CD4-positive, alpha-beta T cell treated with Interleukin-12 subunit alpha and Interleukin-12 subunit beta, for 1 hour (primary cell): ENCODE data around the gene NARF.

ENCODE experiments used
- DNase-seq: peaks from one replicate; pipeline ENCODE4 v3.0.0-alpha.2; 2020

The NARF gene

GRCh38 chr17:82479602-82480001 lies 21.1 kb downstream of the NARF start:
- DNase-seq: no peak

- DNase-seq: no peak
Measured at GRCh38 chr17:82480318-82480717, 21.8 kb downstream of the NARF start.

- DNase-seq: no peak
Measured at GRCh38 chr17:82483204-82483660, 24.7 kb downstream of the NARF start.

- no peak for DNase-seq
Measured at GRCh38 chr17:82483836-82484235, 25.3 kb downstream of the NARF start.

DNA sequence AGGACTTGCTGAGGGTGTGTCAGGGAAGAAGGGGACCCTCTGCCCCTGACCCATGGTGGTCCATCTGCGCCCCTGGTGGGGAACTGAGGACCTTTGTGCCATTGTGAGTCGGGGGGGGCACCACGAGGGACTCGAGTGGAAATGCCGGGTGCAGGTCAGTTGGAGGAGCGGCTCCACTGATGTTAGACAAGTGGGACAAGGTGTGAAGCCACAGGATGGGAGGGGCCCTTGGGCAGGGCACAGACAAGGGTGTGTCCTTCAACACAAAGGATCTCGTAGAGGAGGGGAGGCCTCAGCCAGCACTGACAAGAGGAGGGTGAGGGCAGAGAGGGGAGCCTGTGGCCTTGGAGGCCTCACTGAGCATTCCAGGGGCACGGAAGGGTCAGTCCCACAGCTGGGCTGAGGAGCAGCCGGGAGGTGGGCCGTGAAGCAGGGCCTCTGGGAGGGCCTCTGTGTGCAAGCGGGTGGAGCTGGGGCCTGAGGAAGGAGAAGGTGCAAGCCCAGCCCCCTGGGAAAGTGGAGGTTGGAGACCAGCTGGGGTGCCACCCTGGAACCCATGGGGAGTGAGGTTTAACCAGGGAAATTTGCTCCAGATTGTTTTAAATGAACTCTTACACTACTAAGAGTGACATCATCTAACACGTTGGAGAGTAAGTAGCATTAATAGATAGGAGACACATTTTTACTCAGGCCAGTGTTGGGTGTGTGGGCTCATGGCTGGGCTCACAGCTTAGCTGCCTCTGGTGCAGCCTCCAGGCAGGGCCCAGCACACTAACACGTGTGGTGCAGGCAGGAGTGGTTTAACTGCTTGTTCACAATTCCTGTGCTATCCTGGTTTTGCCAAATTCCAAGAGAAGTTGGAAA lies 27.9 kb downstream of the NARF start:
- no peak for DNase-seq

DNA sequence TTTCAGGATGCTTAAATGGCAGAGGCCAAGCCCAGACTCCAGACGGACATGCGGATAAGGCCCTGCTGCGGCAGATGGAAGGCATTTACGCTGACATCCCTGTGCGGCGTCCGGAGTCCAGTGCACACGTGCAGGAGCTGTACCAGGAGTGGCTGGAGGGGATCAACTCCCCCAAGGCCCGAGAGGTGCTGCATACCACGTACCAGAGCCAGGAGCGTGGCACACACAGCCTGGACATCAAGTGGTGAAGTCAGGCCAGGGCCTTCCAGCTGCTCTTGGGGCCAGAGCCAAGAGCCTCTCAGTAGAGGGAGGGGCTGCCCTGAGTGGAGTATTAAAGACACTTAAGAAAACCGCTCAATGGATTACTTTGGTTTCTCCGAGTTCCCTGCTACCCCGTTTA lies 29.4 kb downstream of the NARF start:
- DNase-seq: no peak

GRCh38 chr17:82489117-82489516 lies 30.6 kb downstream of the NARF start:
- no peak for DNase-seq

DNA sequence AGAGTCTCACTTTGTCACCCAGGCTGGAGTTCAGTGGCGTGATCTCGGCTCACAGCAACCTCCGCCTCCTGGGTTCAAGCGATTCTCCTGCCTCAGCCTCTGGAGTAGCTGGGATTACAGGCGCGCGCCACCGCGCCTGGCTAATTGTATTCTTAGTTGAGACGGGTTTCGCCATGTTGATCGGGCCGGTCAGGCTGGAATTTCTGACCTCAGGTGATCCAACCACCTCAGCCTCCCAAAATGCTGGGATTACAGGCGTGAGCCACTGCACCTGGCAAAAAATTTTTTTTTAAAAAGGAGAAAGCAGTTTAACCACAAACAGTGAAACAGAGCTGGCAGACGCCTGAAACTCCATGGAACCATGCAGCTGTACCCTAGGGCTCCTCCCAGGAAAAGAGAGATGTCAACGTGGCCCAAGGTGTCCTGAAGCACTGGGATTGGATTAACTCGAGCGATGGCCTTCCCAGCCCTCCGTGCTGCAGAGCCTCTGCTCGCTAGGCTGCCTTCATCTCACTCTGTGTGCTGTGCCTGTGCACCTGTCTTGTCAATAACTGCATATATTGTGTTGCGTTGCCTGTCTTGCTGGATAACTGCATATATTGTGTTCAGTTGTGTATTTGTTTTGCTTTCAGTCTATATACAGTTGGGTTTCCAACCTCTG lies 31.4 kb downstream of the NARF start:
- no peak for DNase-seq

DNA sequence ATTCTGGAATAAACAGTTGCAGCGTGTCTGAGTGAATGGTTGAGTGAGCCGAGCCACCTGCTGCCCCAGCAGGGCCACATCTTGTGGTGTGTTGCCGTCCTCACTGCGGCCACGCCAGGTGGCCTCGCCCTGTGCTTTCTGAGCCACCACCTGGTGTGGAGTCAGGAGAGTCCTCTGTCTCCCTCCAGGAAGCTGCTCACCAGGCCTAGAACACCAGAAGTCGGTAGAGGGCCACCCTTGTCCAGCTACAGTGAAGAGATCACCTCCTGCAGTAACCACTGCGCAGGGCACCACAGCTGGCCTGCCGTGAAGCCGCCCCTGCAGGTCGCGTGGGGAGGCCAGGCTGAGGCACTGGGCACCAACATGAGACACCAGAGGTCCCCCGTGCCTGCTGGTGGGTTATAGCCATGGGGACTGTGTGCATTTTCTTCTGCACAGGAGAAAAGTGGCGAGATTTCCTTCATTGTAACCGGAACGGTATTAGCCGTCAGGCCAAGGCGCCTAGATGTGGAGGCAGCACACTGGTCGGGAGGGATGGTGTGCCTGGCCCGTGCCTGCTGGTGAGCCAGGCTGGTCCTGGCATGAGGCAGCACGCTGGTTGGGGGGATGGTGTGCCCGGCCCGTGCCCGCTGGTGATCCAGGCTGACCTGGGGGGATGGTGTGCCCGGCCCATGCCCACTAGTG lies 32.1 kb downstream of the NARF start:
- DNase-seq: no peak

DNA sequence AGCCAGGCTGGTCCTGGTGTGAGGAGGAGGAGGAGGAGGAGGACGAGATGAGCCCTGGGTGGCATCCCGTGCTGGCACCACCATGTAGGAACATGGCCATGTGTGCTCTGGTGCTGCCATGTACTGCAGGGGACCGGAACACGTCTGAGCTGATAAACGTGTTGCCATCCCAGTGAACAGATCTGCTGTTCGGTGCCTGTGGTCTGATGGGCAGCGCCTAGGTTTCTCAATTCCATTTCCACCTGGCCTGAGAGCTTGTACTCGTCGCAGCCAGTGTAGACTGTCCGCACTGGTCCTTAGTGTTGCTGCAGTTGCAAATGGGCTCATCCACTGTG lies 32.6 kb downstream of the NARF start:
- no peak for DNase-seq

DNA sequence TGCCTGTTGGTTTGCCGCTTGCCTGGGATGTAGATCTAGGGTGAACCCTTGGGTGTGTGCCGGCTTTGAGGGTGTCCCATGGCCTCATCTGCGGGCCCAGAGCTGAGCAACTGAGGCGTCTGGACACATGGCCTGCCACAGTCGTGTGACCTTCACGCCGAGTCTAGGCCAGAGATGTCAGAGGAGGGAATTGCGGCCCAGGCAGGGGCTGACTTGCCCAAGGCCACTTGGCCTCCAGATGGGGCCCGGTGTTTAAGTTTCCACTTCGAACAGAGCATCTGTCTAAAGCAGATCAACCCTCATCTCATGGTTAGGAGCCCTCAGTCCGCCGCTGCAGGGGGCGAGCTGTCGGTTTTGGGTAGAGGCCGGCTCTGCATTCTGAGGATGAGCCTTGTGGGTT lies 33.0 kb downstream of the NARF start:
- DNase-seq: no peak

DNA sequence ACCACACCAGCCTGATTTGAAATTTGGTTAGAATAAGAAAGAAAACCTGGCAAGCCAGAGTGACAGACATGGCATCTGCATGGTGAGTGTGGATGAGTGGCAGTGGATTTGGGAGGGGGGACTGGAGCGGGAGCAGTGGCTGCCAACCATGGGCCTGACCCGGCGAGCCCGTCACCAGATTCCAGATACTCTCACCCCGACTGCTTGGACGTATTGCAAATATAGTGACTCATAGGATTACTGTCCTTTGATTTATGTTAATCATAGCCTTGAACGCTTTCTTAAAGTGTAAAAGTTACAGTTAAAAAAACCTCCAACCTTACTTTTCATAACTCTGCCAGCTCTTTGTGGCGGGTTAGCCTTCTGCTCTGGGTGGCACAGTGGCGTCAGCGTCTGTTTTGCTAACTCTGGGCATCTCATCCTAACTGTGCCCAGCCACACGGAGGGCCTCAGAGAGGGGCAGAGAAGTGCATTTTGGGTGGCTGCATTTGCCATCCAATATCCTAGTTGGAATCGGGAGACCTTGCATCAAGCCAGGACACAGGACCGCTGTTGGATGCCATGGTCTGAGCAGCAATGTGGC lies 34.2 kb downstream of the NARF start:
- no peak for DNase-seq

GRCh38 chr17:82493226-82493781 lies 34.8 kb downstream of the NARF start:
- no peak for DNase-seq

GRCh38 chr17:82494236-82495055 lies 35.9 kb downstream of the NARF start:
- DNase-seq: peak; percentile 93

GRCh38 chr17:82495844-82496528 lies 37.4 kb downstream of the NARF start:
- DNase-seq: no peak

DNA sequence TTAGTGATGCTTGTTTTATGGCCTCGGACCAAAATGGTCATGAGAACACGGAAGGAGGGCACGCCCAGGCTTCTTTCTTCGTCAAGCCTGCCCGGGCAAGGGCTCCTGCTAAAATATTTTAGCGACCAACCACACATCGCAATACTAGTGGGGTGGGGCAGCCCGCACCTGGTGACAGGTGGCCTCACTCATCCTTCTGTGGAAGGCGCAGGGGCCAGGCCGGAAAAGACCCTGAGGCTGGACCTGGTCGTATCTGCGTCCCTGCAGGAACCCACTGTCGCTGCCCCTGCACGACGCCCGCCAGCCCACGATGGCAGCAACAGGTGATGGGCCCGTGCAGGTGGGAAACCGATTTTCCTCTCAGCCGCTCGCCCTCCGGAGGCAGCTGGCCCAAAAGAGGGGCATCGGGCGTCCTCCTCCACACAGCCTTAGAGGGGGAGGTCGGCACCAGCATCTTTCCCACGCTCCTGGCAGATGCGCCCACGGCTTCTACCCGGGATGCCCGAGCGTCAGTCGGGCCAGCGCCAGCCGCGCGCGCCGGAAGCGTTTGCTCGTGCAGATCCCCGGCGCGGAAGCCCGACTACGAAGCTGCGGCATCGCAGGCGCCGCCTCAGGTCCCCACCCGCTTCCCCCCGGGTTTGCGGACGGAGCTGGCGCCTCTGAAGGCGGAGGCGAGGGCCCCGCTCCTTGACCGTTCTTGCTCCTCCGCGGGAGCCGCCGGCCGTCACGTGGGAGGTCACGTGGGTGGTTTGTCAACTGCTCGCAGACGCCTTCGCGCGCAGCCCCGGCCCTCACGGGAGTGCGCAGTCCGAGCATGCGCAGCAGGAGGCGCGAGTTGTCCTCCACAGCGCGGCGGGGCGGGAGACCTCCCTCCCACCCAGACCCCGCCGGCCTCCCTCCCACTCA lies 38.2 kb downstream of the NARF start:
- DNase-seq: peak; percentile 90

DNA sequence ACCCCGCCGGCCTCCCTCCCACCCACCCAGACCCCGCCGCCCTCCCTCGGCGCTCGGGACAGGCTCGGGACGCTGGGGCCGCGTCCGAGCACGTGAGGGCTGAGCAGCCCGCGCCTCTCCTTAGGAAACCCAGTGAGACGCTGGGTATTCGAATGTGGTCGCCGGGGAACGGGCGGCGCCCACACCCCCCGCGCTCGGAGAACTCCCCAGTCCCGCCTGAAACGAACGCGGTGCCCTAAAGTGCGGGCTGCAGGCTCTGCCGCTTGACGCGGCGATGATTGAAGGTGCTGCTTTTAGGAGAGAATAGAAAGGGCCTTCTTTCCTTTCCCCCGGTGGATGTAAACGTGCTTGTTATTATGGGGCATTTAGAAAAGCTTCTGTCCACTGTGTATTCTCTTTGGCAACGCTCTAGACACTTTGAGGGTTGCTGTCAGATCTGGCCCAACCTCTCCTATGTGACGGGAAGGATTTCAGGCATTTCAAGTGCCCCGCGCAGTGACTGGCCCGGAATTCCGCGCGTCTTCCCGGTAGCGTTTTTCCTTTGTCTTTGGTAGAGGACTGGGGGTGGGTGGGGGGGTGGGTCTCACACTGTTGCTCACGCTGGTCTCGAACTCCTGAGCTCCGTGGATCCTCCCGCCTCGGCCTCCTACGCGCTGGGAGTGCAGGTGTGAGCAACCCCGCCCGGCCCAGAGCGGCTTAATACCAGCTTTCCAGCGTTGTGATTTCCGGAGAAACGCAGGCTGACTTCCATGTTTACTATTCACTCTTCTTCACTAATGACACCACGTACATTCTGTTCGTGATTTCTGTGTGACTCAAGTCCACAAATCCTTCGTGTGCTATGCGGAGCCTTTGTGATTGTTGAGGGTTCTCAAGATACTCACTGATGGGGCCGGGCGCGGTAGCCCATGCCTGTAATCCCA lies 39.2 kb downstream of the NARF start:
- peak; percentile 60 for DNase-seq

- DNase-seq: no peak
Measured at GRCh38 chr17:82502207-82502606, 43.7 kb downstream of the NARF start.

DNA sequence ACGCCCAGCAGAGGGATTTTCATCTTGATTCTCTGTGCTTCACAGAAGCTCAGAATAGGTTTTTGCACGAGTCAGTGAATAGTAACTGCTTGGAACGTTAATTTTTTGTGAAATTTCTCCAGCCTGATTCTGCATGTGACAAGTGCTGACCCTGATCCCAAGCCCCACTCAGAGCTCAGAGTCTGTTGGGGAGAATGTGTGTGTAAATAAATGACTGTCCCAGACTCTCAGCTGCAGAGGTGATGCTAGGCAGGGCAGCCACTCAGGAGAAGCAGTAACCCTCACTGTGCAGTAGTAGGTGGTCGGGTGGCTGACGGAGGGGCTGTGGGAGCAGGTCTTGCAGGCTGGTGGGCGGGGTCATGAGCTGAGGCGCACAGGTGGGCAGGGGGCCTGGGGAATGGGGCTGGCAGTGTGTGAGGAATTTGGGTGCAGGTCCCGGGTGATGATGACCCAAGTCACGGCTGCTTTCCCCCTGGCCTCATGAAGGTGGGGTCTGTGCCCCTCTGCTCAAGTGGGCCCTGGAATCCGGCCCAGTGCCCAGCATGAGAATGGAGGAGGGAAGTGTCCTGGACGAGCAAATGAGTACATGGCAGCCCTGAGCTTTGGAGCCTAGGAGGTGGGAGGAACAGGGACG lies 44.7 kb downstream of the NARF start:
- no peak for DNase-seq
